Keratinocyte (primary cell): ENCODE measurements around the gene C2orf69. TPM values are rescaled to one million over a fixed set of nuclear protein-coding genes. Genes with fewer than 3 reads are reported as not detected.

Experiments
- DNase-seq: peaks from one replicate; pipeline ENCODE4 v3.0.0-alpha.2; 2011; ENCODE audit warnings: low read depth, missing footprints, low spot score
- FAIRE-seq: peaks from 2 replicates; lab custom pipeline; 2011; peaks lifted over from hg19 to GRCh38; lab: Jason Lieb, UNC
- H2AFZ ChIP-seq: 2 replicates; pipeline ENCODE4 v1.6.0; 2012; ENCODE audit warnings: low read length, control low read depth, inconsistent platforms; ENCODE audit not compliant: control insufficient read depth
- H3K27ac ChIP-seq: 2 replicates; pipeline ENCODE4 v1.5.1; 2011; ENCODE audit warnings: low read length; ENCODE audit not compliant: control insufficient read depth, insufficient read depth
- H3K27me3 ChIP-seq: 3 replicates; pipeline ENCODE4 v1.6.0; 2011; ENCODE audit warnings: low read length; ENCODE audit not compliant: control insufficient read depth, insufficient read depth; ENCODE audit errors: extremely low read depth
- H3K36me3 ChIP-seq, 2 experiments: 2 replicates in 1 of 2; 3 replicates in 1 of 2; pipeline ENCODE4 v1.5.1; 2011; ENCODE audit warnings: low read length in 2 of 2, mild to moderate bottlenecking in 1 of 2; ENCODE audit not compliant: control insufficient read depth in 2 of 2, insufficient read depth in 2 of 2; ENCODE audit errors: extremely low read depth in 1 of 2
- H3K4me1 ChIP-seq: 3 replicates; pipeline ENCODE4 v1.5.1; 2011; ENCODE audit warnings: low read length; ENCODE audit not compliant: control insufficient read depth, insufficient read depth; ENCODE audit errors: extremely low read depth
- H3K4me2 ChIP-seq: 3 replicates; pipeline ENCODE4 v1.6.0; 2011; ENCODE audit warnings: low read depth, low read length; ENCODE audit not compliant: control insufficient read depth, insufficient read depth; ENCODE audit errors: extremely low read depth
- H3K4me3 ChIP-seq, 3 experiments: fragments of 200-600 bp in 1 of 3; sonication (generic) in 1 of 3; 2 replicates in 2 of 3; 3 replicates in 1 of 3; pipeline ENCODE4 v1.5.1; 2011 to 2016; ENCODE audit warnings: low read length in 3 of 3, mild to moderate bottlenecking in 3 of 3, control low read depth in 2 of 3, inconsistent platforms in 1 of 3, low read depth in 1 of 3, mixed read lengths in 1 of 3, mixed run types in 1 of 3, moderate library complexity in 1 of 3; ENCODE audit not compliant: control insufficient read depth in 2 of 3, insufficient read depth in 2 of 3; ENCODE audit errors: extremely low read depth in 1 of 3
- H3K79me2 ChIP-seq: 2 replicates; pipeline ENCODE4 v1.6.0; 2012; ENCODE audit warnings: low read length; ENCODE audit not compliant: control insufficient read depth, insufficient read depth
- H3K9ac ChIP-seq: 3 replicates; pipeline ENCODE4 v1.6.0; 2011; ENCODE audit warnings: low read length; ENCODE audit not compliant: control insufficient read depth, insufficient read depth; ENCODE audit errors: extremely low read depth
- H3K9me1 ChIP-seq: 3 replicates; pipeline ENCODE4 v1.6.0; 2011; ENCODE audit warnings: low read length; ENCODE audit not compliant: control insufficient read depth, insufficient read depth; ENCODE audit errors: extremely low read depth
- H3K9me3 ChIP-seq: 2 replicates; pipeline ENCODE4 v1.5.1; 2012; ENCODE audit warnings: low read depth, low read length; ENCODE audit not compliant: control insufficient read depth
- H4K20me1 ChIP-seq: 3 replicates; pipeline ENCODE4 v1.6.0; 2011; ENCODE audit warnings: low read length; ENCODE audit not compliant: control insufficient read depth, insufficient read depth; ENCODE audit errors: extremely low read depth
- CTCF ChIP-seq, 3 experiments: IDR thresholded peaks in 1 of 3; conservative IDR thresholded peaks in 1 of 3; optimal IDR thresholded peaks in 1 of 3; 2 replicates in 2 of 3; 3 replicates in 1 of 3; pipeline versions ENCODE3 to v1.5.1; 2011; ENCODE audit warnings: low read length in 3 of 3, mild to moderate bottlenecking in 3 of 3, moderate library complexity in 2 of 3, control low read depth in 1 of 3, inconsistent platforms in 1 of 3; ENCODE audit not compliant: insufficient read depth in 2 of 3; ENCODE audit errors: extremely low read depth in 1 of 3
- EZH2 ChIP-seq: IDR thresholded peaks from one replicate; pipeline ENCODE4 v1.6.1; 2012; ENCODE audit warnings: inconsistent platforms, mild to moderate bottlenecking, low read length, moderate library complexity
- dilution Hi-C: fragments of 300-500 bp; cut with MboI; formaldehyde crosslinking; loops from one replicate; pipeline ENCODE4 v1.7.0; 2020; ENCODE audit warnings: low sequenced_read_pairs; ENCODE audit not compliant: extremely low pct_ligation_motif_present
- polyA plus RNA-seq, 5 experiments: library from polyadenylated mRNA; depleted of rRNA in 3 of 5; stranded (reverse) in 3 of 5; stranded (forward) in 1 of 5; unstranded in 1 of 5; fragments of >200 nt; gene quantifications; 1 replicate in 1 of 5; 2 replicates in 3 of 5; 3 replicates in 1 of 5; pipeline versions ENCODE4 v1.2.1 to v1.2.3, GENCODE V29; 2011 to 2012; ENCODE audit warnings: missing spikeins in 2 of 5, low read depth in 1 of 5, low replicate concordance in 1 of 5

C2orf69 gene
- polyA plus RNA-seq, 1 donor (not counting 4 experiments of a cell fraction or from before 2014, with no cell fraction given), result 8.6 TPM

GRCh38 chr2:199875400-199875799 is 35.7 kb upstream of the C2orf69 start:
- dilution Hi-C loops, result no loop called here
- no peak overlapping the region for H3K9ac ChIP-seq
- no peak overlapping the region for H3K4me2 ChIP-seq
- no peak for DNase-seq
- FAIRE-seq, result no peak
- no peaks in the 10 kb centered on the region for H3K9me1 ChIP-seq
- no peaks in the 10 kb centered on the region for H3K4me1 ChIP-seq
- TF ChIP-seq EZH2 (no peak), CTCF (optimal IDR thresholded peaks at IDR 0.05 in 1 of 3, IDR thresholded peaks at IDR 0.05 in 1 of 3, conservative IDR thresholded peaks at IDR 0.05 in 1 of 3; ENCODE audit: extremely low read depth in 1 of 3, insufficient read depth in 2 of 3, low read length in 3 of 3) (no peak)
- H2AFZ ChIP-seq, result no peak overlapping the region
- H3K36me3 ChIP-seq, result no peaks in the 10 kb centered on the region
- H3K9me3 ChIP-seq, result peaks cover 2% of the 10 kb centered on the region
- H3K4me3 ChIP-seq, result no peak overlapping the region
- no peaks in the 10 kb centered on the region for H3K79me2 ChIP-seq
- H4K20me1 ChIP-seq, result no peaks in the 10 kb centered on the region
- no peak overlapping the region for H3K27ac ChIP-seq
- no peaks in the 10 kb centered on the region for H3K27me3 ChIP-seq

GRCh38 chr2:199882667-199883066 is 28.4 kb upstream of the C2orf69 start:
- no peak for FAIRE-seq

More at GRCh38 chr2:199882667-199883066, 28.4 kb upstream of the C2orf69 start:
- no peaks in the 10 kb centered on the region for H3K36me3 ChIP-seq
- H3K4me1 ChIP-seq, result no peaks in the 10 kb centered on the region
- H3K27me3 ChIP-seq, result no peaks in the 10 kb centered on the region
- H3K9me1 ChIP-seq, result no peaks in the 10 kb centered on the region
- H2AFZ ChIP-seq, result no peak overlapping the region
- no peaks in the 10 kb centered on the region for H4K20me1 ChIP-seq
- DNase-seq, result no peak
- no peaks in the 10 kb centered on the region for H3K9me3 ChIP-seq
- H3K9ac ChIP-seq, result no peak overlapping the region
- TF ChIP-seq EZH2 (no peak), CTCF (optimal IDR thresholded peaks at IDR 0.05 in 1 of 3, IDR thresholded peaks at IDR 0.05 in 1 of 3, conservative IDR thresholded peaks at IDR 0.05 in 1 of 3; ENCODE audit: extremely low read depth in 1 of 3, insufficient read depth in 2 of 3, low read length in 3 of 3) (no peak)
- dilution Hi-C loops, result no loop called here
- no peak overlapping the region for H3K27ac ChIP-seq
- no peak overlapping the region for H3K4me3 ChIP-seq
- H3K4me2 ChIP-seq, result no peak overlapping the region
- H3K79me2 ChIP-seq, result no peaks in the 10 kb centered on the region
